ENCODE measurements around the gene AHRR. TPM values are rescaled to one million over a fixed set of nuclear protein-coding genes. Genes with fewer than 3 reads are reported as not detected.

AHRR gene
- total RNA-seq, 1 donor from 2014 or later, result 1.4 TPM

- Histone ChIP-seq H3K4me3 (no peak overlapping the region), H3K27me3 (ENCODE audit: low read depth) (peaks cover 25% of the 10 kb centered on the region), H3K36me3 (no peaks in the 10 kb centered on the region), H3K9me3 (replicated peaks) (peaks cover 6% of the 10 kb centered on the region), H3K27ac (replicated peaks) (no peak overlapping the region), H3K4me1 (peaks cover 33% of the 10 kb centered on the region)
- no peak for TF ChIP-seq CTCF (IDR thresholded peaks at IDR 0.05; ENCODE audit: borderline replicate concordance)
- DNase-seq, result no peak
- intact Hi-C loops (cut with micrococcal nuclease), result no loop called here
Observed at GRCh38 chr5:370959-371810, 49.7 kb downstream of the AHRR start.

GRCh38 chr5:371811-372555 lies 50.5 kb downstream of the AHRR start:
- H3K4me3 ChIP-seq, result no peak overlapping the region
- H3K27ac ChIP-seq (replicated peaks), result no peak overlapping the region
- peaks cover 33% of the 10 kb centered on the region for H3K4me1 ChIP-seq
- peaks cover 25% of the 10 kb centered on the region for H3K27me3 ChIP-seq (ENCODE audit: low read depth)
- no peak for DNase-seq
- no peak for TF ChIP-seq CTCF (IDR thresholded peaks at IDR 0.05; ENCODE audit: borderline replicate concordance)
- intact Hi-C loops (cut with micrococcal nuclease), result no loop called here
- H3K36me3 ChIP-seq, result no peaks in the 10 kb centered on the region
- H3K9me3 ChIP-seq (replicated peaks), result no peaks in the 10 kb centered on the region

- DNase-seq, result no peak
- Histone ChIP-seq H3K4me1 (peaks cover 33% of the 10 kb centered on the region), H3K9me3 (replicated peaks) (no peaks in the 10 kb centered on the region), H3K4me3 (no peak overlapping the region), H3K27me3 (ENCODE audit: low read depth) (peaks cover 25% of the 10 kb centered on the region), H3K36me3 (no peaks in the 10 kb centered on the region), H3K27ac (replicated peaks) (no peak overlapping the region)
- intact Hi-C loops (cut with micrococcal nuclease), result no loop called here
- TF ChIP-seq CTCF (IDR thresholded peaks at IDR 0.05; ENCODE audit: borderline replicate concordance), result no peak
Observed at GRCh38 chr5:372556-372995, 51.1 kb downstream of the AHRR start.

- no peak overlapping the region for H3K27ac ChIP-seq (replicated peaks)
- no peak for DNase-seq
Observed at GRCh38 chr5:372996-373709, 51.6 kb downstream of the AHRR start.

More at GRCh38 chr5:372996-373709, 51.6 kb downstream of the AHRR start:
- Histone ChIP-seq H3K27me3 (ENCODE audit: low read depth) (peaks cover 25% of the 10 kb centered on the region), H3K4me3 (peak overlapping the region; percentile 65), H3K9me3 (replicated peaks) (no peaks in the 10 kb centered on the region), H3K4me1 (peaks cover 31% of the 10 kb centered on the region), H3K36me3 (no peaks in the 10 kb centered on the region)
- intact Hi-C loops (cut with micrococcal nuclease), result no loop called here
- TF ChIP-seq CTCF (IDR thresholded peaks at IDR 0.05; ENCODE audit: borderline replicate concordance), result no peak
